ENCODE results near the gene CYFIP1.

The CYFIP1 gene

DNA sequence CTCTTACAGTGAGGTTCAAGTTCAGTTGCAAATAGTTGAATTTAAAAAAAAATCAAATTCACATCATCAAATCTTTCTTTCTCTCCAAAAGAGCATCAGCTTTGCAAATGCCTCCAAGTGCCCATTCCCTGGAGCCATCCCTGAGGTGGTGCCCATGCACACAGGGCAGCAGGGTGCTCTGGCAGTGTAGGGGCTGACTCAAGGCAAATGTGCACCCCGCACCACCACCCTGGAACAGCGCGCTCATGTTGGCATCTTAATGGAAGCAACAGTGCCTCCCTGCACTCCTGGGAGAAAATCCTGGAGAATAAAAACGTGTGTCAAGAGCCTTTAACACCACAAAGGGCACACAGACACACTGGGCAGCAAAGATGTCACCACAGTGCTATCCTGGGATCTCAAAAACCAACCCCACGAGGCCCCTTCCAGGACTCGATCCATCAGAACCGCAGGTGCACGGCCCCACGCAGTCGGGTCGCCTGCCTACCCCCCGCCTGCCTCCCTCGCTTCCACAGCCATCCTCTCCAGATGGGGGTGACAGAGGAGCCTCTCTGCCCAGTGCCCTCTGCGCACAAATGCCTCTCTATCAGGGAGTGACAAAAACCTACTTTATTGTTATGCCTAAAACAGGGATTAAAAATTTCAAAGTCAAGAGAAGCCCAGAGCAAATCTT is 90.9 kb downstream of the CYFIP1 start:
- H3K36me3 ChIP-seq (ENCODE audit: insufficient read depth, low read length), result no peaks in the 10 kb centered on the region; the same call in 1 of the 2 replicates
- no peaks in the 10 kb centered on the region for H3K9me3 ChIP-seq (ENCODE audit: control insufficient read depth, insufficient read depth, low read length)
- H3K9ac ChIP-seq (ENCODE audit: low read depth, low read length), result no peak overlapping the region
- no peaks in the 10 kb centered on the region for H3K4me1 ChIP-seq (ENCODE audit: insufficient read depth, low read length)

DNA sequence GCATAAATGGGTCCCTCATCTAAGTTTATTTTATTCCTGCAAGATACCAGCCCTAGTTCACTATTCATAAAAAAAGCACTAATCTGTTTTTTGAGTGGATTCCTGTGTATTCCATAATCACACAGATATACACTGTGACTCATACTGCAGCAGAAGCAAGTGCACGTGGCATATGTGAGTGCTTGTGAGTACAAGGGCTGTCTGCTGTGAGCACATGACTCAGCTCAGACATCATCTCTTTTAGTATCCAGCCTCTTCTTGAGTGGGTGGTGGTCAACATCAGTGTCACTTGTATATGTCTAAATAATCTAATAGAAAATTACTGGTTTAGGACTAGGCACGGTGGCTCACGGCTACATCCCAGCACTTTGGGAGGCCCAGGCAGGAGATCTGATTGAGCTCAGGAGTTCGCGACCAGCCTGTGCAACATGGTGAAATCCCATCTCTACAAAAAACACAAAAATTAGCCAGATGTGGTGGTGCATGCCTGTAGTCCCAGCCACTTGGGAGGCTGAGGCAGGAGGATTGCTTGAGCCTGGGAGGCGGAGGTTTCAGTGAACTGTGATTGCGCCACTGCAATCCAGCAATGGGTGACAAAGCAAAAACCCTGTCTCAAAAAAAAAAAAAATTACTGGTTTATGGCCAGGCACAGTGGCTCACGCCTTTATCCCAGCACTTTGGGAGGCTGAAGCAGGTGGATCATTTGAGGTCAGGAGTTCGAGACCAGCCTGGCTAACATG is 91.9 kb downstream of the CYFIP1 start:
- Histone ChIP-seq H3K36me3 (ENCODE audit: insufficient read depth, low read length) (no peaks in the 10 kb centered on the region; the same call in 1 of the 2 replicates), H3K9ac (ENCODE audit: low read depth, low read length) (no peak overlapping the region), H3K4me1 (ENCODE audit: insufficient read depth, low read length) (no peaks in the 10 kb centered on the region), H3K9me3 (ENCODE audit: control insufficient read depth, insufficient read depth, low read length) (no peaks in the 10 kb centered on the region)

DNA sequence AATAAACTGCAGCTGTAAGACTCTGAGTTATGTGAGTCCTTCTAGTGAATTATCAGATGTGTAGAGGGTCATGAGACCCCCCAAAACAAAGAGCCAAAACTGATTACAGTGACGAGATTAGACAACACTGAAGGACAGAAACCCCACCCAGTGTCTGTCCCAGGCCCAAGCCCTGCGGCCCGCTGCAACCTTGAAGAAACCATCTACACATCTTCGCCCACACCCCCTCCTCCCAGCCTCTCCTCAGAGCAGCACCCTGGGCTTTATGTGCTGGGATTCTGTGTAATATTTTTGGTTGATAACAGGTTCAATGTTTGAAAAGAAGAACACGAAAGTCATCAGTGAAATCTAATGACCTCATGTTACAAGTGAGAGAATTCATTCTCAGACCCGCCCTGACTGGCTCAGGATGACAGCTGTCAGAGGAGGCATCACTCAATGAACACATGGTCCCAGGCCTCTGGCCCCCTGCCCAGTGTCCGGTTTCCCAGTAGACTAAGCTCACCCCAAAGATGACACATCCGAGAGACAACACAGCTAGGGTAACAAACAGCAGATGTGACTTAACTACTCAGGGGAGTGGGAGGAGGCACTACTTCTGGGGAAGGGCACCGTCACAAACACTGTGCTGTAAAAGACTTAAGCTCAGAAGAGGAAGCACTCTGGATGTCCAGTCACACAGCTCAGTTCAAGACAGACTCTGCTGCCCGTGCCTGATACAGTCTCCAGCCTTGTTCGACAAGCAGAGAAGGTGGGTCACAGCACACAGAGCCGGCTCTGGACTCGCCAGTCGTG is 92.8 kb downstream of the CYFIP1 start:
- Histone ChIP-seq H3K9ac (ENCODE audit: low read depth, low read length) (no peak overlapping the region), H3K4me1 (ENCODE audit: insufficient read depth, low read length) (no peaks in the 10 kb centered on the region), H3K9me3 (ENCODE audit: control insufficient read depth, insufficient read depth, low read length) (no peaks in the 10 kb centered on the region), H3K36me3 (ENCODE audit: insufficient read depth, low read length) (no peaks in the 10 kb centered on the region; the same call in 1 of the 2 replicates)

DNA sequence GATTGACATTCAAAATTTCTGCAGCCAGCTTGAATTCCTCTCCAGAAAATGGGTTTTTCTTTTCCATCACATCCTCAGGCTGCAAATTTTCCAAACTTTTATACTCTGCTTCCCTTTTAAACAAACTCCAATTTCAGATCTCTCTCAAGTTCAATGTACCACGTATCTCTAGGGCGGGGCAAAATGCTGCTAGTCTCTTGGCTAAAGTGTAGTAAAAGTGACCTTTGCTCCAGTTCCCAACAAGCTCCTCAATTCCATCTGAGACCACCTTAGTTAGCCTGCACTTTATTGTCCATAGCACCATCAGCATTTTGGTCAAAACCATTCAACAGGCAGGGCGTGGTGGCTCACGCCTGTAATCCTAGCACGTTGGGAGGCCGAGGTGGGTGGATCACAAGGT is 95.0 kb downstream of the CYFIP1 start:
- no peaks in the 10 kb centered on the region for H3K9me3 ChIP-seq (ENCODE audit: control insufficient read depth, insufficient read depth, low read length)
- no peak overlapping the region for H3K9ac ChIP-seq (ENCODE audit: low read depth, low read length)
- no peaks in the 10 kb centered on the region; the same call in 1 of the 2 replicates for H3K36me3 ChIP-seq (ENCODE audit: insufficient read depth, low read length)
- no peaks in the 10 kb centered on the region for H3K4me1 ChIP-seq (ENCODE audit: insufficient read depth, low read length)

DNA sequence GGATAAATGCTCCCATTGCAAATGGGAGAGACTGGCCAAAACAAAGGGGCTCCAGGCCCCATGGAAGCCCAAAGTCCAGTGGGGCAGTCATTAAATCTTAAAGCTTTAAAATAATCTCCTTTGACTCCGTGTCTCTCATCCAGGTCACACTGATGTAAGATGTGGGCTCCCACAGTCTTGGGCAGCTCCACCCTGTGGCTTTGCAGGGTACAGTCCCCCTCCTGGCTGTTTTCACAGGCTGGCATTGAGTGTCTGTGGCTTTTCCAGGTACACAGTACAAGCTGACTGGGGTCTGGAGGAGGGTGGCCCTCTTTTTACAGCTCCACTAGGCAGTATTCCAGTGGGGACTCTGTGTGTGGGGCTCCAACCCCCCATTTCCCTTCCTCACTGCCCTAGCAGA is 95.8 kb downstream of the CYFIP1 start:
- Histone ChIP-seq H3K4me1 (ENCODE audit: insufficient read depth, low read length) (no peaks in the 10 kb centered on the region), H3K36me3 (ENCODE audit: insufficient read depth, low read length) (no peaks in the 10 kb centered on the region; the same call in 1 of the 2 replicates)

DNA sequence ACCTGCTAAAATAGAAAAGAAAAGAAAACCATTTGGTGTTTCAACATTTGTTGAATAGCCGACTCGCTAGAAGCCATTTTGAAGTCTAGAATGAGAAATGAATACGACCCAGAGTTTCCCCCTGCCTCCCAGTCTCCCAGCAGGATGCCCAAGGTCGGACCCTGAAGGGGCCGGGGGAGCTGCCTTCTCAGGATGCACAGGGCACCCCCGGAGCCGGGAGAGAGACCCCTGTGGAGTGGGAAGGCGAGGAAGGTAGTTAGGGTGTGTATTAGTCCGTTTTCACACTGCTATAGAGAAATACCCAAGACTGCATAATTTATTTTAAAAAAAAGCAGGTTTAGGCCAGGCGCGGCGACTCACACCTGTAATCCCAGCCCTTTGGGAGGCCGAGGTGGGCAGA is 97.0 kb downstream of the CYFIP1 start:
- no peak overlapping the region for H3K9ac ChIP-seq (ENCODE audit: low read depth, low read length)
- no peaks in the 10 kb centered on the region; the same call in 1 of the 2 replicates for H3K36me3 ChIP-seq (ENCODE audit: insufficient read depth, low read length)
- H3K9me3 ChIP-seq (ENCODE audit: control insufficient read depth, insufficient read depth, low read length), result no peaks in the 10 kb centered on the region
- no peaks in the 10 kb centered on the region for H3K4me1 ChIP-seq (ENCODE audit: insufficient read depth, low read length)

More for the DNA sequence above, 95.8 kb downstream of the CYFIP1 start:
- Histone ChIP-seq H3K9me3 (ENCODE audit: control insufficient read depth, insufficient read depth, low read length) (no peaks in the 10 kb centered on the region), H3K9ac (ENCODE audit: low read depth, low read length) (no peak overlapping the region)

DNA sequence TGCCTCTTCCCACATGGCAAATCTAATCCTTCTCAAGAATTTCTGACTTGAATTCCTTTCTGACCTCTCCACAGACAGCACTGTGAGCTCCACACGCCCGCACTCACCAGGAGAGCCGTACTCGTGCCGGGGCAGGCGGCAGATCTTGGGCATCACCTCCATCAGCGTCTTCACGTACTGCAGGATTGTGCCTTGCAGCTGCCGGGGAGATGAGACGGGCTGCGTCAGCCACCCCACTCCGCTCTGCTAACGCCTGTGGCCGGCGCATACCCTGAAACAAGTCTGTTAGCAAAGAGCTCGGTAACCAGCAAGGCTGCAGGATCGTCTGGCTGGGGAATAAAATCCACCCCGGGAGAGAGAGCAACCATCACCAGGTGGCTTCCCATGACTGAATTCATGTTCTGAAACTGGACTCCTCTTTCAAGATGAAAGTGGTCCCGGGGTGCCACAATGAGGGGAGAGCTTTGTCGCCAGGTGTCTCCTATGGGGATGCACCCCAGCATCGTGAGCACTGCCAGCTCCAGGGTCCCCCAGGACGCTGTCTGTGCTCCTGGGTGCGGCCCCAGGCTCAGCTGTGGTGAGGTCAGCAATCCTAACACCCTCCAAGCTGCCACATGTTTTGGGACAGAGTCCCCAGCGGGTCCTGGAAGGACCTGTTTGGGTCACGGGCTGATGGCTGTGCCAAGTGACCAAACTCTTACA is 98.3 kb downstream of the CYFIP1 start:
- H3K36me3 ChIP-seq (ENCODE audit: insufficient read depth, low read length), result no peaks in the 10 kb centered on the region; the same call in 1 of the 2 replicates
- H3K4me1 ChIP-seq (ENCODE audit: insufficient read depth, low read length), result no peaks in the 10 kb centered on the region
- H3K9me3 ChIP-seq (ENCODE audit: control insufficient read depth, insufficient read depth, low read length), result no peaks in the 10 kb centered on the region
- H3K9ac ChIP-seq (ENCODE audit: low read depth, low read length), result no peak overlapping the region

DNA sequence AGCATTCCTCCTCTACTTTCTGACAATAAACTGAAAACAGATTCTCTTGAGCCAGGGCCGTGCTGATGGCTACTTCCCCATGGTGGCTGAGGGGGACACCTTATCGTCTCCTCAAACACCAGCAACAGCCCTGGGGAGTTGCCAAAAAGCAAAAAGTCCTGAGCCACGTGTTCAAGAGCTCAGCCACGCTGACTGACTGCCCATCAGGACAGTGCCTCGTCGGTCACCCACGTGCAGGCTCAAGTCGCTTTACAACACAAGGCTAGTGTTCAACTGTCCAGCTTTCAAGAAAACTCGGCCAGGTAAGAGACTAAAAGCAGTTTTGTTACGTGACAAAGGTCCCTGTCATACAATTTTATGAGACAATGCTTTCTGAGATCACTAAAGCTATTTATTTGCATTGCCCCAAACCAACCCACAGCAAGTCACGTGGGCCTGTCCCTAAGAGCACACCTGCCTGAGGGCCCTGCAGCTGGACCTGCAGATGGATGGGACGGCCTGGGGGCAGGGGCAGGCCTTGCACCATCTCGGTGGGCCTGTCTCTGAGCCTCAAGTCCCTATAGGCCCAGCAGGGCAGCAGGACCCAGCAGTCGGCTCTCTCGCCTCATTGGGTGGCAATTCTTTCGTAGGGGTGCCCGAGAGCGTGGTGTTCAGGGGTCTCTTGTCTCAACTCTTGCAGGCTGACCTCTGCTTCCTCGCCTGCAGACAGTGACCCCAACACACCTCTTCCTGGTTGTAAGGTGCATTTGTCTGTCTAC is 99.0 kb downstream of the CYFIP1 start:
- Histone ChIP-seq H3K36me3 (ENCODE audit: insufficient read depth, low read length) (no peaks in the 10 kb centered on the region; the same call in 1 of the 2 replicates), H3K4me1 (ENCODE audit: insufficient read depth, low read length) (no peaks in the 10 kb centered on the region), H3K9ac (ENCODE audit: low read depth, low read length) (no peak overlapping the region), H3K9me3 (ENCODE audit: control insufficient read depth, insufficient read depth, low read length) (no peaks in the 10 kb centered on the region)

DNA sequence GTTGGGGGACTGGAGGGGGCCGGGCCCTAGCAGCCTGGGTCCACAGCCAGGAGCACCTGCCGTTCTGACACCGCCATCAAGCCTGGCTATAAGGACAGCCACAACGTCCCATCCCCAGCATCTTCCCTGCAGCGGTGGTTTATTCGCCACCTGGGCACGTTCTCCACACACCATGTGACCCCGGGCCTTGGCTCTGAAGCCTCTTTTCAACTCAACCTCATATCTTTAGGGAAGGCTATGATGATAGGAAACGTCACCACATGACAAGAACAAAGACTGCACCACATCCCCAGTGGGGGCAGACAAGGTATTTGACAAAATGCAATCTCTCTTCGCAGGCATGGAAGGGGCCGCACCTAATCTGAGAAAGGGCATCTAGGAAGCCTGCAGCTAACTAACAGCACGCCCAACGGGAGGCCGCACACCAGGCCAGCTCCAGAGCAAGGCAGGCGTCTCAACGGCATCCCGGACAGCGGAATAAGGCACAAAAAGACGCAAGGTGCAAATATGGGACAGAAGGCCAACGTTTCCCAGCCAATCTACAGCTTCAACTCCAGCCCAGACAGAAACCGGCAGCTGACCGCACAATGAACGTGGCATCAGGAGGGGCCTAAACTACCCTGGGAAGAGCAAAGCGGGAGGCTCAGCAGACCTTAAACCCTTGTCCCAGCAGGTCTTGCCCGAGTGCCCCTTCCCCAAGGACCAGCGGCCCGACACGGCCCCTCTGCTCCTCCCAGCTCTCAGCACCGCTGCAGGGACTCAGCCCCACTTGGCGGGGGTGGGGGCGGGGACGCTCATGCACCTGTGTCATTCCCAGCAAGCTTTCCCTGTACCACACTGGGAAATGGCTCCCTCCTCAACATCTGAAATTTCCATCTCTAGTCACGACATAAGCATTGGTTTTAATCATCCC is 99.8 kb downstream of the CYFIP1 start:
- Histone ChIP-seq H3K4me1 (ENCODE audit: insufficient read depth, low read length) (no peaks in the 10 kb centered on the region), H3K9me3 (ENCODE audit: control insufficient read depth, insufficient read depth, low read length) (no peaks in the 10 kb centered on the region), H3K36me3 (ENCODE audit: insufficient read depth, low read length) (no peaks in the 10 kb centered on the region; the same call in 1 of the 2 replicates), H3K9ac (ENCODE audit: low read depth, low read length) (no peak overlapping the region)

DNA sequence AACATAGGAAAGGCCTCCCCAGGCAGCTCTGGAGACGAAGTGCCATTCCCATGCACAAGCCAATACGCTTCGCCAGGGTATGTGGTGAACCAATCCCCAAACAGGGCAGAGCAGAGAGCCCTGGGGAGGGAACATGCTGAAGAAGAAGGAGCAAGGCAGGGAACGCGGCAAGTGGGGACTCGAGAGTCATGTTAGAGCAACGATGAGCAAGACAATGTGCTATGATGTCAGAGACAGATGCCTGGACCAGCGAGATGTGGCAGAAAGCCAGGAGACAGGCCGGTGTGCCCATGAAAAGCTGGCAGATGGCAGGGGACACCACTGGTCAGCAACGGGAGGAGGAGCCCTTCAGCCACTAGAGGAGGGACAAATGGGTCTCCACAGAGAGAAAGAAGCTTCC is 102.1 kb downstream of the CYFIP1 start:
- Histone ChIP-seq H3K9ac (ENCODE audit: low read depth, low read length) (no peak overlapping the region), H3K36me3 (ENCODE audit: insufficient read depth, low read length) (no peaks in the 10 kb centered on the region), H3K4me1 (ENCODE audit: insufficient read depth, low read length) (peaks cover 4% of the 10 kb centered on the region; the same call in 1 of the 2 replicates), H3K9me3 (ENCODE audit: control insufficient read depth, insufficient read depth, low read length) (no peaks in the 10 kb centered on the region)

DNA sequence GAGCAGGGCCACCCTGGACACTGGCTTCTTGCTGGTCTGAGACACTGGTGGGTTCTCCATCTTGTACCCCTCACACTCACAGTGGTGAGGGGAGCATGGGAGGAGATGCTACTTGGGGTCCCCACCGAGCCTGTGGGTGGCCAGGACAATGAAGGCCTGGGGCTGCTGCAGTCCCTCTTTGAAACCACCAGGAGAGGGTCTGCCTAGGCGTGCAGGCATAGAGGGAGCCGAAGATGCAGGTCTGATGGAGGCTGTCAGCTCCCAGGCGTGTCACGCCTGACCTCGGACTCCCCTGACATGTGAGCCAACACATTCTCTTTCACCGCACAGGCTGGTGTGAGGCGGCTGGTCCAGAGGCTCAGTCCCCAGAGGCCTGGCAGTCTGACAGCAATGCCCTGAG is 102.6 kb downstream of the CYFIP1 start:
- H3K36me3 ChIP-seq (ENCODE audit: insufficient read depth, low read length), result peaks cover 2% of the 10 kb centered on the region; the same call in 1 of the 2 replicates
- no peaks in the 10 kb centered on the region for H3K9me3 ChIP-seq (ENCODE audit: control insufficient read depth, insufficient read depth, low read length)
- H3K9ac ChIP-seq (ENCODE audit: low read depth, low read length), result no peak overlapping the region
- H3K4me1 ChIP-seq (ENCODE audit: insufficient read depth, low read length), result peaks cover 4% of the 10 kb centered on the region; the same call in 1 of the 2 replicates

DNA sequence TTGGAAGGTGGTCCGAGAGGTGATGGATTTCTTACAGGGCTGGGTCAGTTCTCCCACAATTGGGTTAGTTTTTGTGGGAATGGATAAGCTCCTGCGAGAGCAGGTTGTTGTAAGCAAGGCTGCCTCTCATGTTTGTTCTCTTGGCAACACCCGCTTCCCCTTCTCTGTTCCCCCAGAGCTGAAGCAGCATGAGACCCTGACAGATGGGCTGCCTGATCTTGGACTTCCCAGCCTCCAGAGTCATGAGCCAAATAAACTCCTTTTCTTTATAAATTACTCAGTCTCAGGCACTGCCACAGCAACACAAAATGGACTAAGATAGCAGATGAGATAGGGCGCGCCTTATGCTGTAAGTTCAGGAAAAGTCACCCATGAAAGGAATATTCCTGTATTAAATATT is 103.1 kb downstream of the CYFIP1 start:
- H3K4me1 ChIP-seq (ENCODE audit: insufficient read depth, low read length), result peaks cover 4% of the 10 kb centered on the region; the same call in 1 of the 2 replicates
- H3K9ac ChIP-seq (ENCODE audit: low read depth, low read length), result no peak overlapping the region
- no peaks in the 10 kb centered on the region for H3K9me3 ChIP-seq (ENCODE audit: control insufficient read depth, insufficient read depth, low read length)
- H3K36me3 ChIP-seq (ENCODE audit: insufficient read depth, low read length), result peaks cover 6% of the 10 kb centered on the region; the same call in 1 of the 2 replicates
